Measurements from ENCODE around the gene HERPUD1. TPM values are rescaled to one million over a fixed set of nuclear protein-coding genes. Genes with fewer than 3 reads are reported as not detected.
"Not testable (repeated sequence)": the region's sequence is repeated elsewhere in the genome, so short reads cannot be mapped to it uniquely, and the experiment has no call there.

HERPUD1 gene, protein sequence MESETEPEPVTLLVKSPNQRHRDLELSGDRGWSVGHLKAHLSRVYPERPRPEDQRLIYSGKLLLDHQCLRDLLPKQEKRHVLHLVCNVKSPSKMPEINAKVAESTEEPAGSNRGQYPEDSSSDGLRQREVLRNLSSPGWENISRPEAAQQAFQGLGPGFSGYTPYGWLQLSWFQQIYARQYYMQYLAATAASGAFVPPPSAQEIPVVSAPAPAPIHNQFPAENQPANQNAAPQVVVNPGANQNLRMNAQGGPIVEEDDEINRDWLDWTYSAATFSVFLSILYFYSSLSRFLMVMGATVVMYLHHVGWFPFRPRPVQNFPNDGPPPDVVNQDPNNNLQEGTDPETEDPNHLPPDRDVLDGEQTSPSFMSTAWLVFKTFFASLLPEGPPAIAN
- total RNA-seq = 251 and 285 TPM in 2 replicates
- long read RNA-seq, transcript HERPUD1-204 (8 exons, 2,946 nt) = major isoform, 2,216 of 2,520 reads
- long read RNA-seq, transcript HERPUD1-203 (7 exons, 1,782 nt) = minor isoform, 9 of 2,520 reads
- long read RNA-seq, transcript HERPUD1-201 (8 exons, 1,862 nt) = minor isoform, 141 of 2,520 reads
- long read RNA-seq, transcript HERPUD1-209 (5 exons, 2,199 nt) = minor isoform, 34 of 2,520 reads
- long read RNA-seq, partial matches to known transcripts = 22 of 2,520 reads
- long read RNA-seq, other reads (novel, unspliced or antisense) = 82 of 2,520 reads

DNA sequence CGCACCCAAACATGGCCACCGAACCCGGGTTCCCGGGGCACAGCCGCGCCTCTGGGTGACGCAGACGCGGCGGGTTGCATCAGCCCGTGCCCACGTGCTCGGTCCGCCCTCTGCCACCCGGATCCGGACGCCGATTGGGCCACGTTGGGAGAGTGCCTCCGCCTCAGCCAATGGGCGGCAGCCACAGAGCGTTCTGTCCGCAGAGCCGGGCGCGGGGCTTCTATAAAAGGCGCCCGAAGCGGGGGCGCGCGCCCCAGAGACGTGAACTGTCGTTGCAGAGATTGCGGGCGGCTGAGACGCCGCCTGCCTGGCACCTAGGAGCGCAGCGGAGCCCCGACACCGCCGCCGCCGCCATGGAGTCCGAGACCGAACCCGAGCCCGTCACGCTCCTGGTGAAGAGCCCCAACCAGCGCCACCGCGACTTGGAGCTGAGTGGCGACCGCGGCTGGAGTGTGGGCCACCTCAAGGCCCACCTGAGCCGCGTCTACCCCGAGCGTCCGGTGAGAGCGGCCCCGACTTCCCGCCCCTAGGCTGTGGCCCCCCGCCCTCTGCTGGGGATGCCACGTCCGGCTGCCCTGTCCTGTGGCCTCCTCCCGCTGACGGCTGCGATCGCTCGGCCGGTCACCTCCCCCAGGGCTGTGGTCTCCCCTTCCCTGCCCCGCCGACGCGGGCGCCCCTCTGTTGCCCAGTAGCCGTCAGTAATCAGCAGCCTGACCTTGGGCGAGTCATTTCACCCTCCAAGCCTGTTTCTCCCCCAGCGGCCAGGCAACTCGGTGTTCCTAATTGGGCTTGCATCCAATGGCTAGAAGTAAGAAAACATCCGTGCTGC, at the start of gene HERPUD1:
Gene HERPUD1 (plus strand): TSS at position 251 of the 829 bp plus-strand sequence. CDS start 103 bp downstream, at position 354.
- no peaks in the 10 kb centered on the region for H3K9me3 Mint-ChIP-seq (ENCODE audit: unreplicated experiment)
- H3K27me3 Mint-ChIP-seq (ENCODE audit: unreplicated experiment) = no peaks in the 10 kb centered on the region
- H3K4me1 Mint-ChIP-seq (ENCODE audit: unreplicated experiment) = peaks cover 38% of the 10 kb centered on the region
- peaks cover 37% of the 10 kb centered on the region for H3K36me3 Mint-ChIP-seq (ENCODE audit: unreplicated experiment)
- H3K27ac Mint-ChIP-seq (ENCODE audit: unreplicated experiment) = peak within 1 kb of the TSS; percentile 95
- DNase-seq (ENCODE audit: extremely low spot score, unreplicated experiment) = peak; percentile 100
- H3K4me3 Mint-ChIP-seq (ENCODE audit: unreplicated experiment) = peak within 1 kb of the TSS; percentile 98
- TF ChIP-seq, protein P1, sequence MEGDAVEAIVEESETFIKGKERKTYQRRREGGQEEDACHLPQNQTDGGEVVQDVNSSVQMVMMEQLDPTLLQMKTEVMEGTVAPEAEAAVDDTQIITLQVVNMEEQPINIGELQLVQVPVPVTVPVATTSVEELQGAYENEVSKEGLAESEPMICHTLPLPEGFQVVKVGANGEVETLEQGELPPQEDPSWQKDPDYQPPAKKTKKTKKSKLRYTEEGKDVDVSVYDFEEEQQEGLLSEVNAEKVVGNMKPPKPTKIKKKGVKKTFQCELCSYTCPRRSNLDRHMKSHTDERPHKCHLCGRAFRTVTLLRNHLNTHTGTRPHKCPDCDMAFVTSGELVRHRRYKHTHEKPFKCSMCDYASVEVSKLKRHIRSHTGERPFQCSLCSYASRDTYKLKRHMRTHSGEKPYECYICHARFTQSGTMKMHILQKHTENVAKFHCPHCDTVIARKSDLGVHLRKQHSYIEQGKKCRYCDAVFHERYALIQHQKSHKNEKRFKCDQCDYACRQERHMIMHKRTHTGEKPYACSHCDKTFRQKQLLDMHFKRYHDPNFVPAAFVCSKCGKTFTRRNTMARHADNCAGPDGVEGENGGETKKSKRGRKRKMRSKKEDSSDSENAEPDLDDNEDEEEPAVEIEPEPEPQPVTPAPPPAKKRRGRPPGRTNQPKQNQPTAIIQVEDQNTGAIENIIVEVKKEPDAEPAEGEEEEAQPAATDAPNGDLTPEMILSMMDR (IDR thresholded peaks at IDR 0.05) = peak; percentile 22

GRCh38 chr16:56883586-56883985, 48.4 kb upstream of the HERPUD1 start:
- H3K4me3 Mint-ChIP-seq (ENCODE audit: unreplicated experiment) = no peak overlapping the region
- no peaks in the 10 kb centered on the region for H3K9me3 Mint-ChIP-seq (ENCODE audit: unreplicated experiment)
- no peaks in the 10 kb centered on the region for H3K36me3 Mint-ChIP-seq (ENCODE audit: unreplicated experiment)
- DNase-seq (ENCODE audit: extremely low spot score, unreplicated experiment) = no peak
- H3K4me1 Mint-ChIP-seq (ENCODE audit: unreplicated experiment) = no peaks in the 10 kb centered on the region
- TF ChIP-seq, protein P1 (IDR thresholded peaks at IDR 0.05) = no peak
- H3K27me3 Mint-ChIP-seq (ENCODE audit: unreplicated experiment) = no peaks in the 10 kb centered on the region
- H3K27ac Mint-ChIP-seq (ENCODE audit: unreplicated experiment) = no peak overlapping the region

DNA sequence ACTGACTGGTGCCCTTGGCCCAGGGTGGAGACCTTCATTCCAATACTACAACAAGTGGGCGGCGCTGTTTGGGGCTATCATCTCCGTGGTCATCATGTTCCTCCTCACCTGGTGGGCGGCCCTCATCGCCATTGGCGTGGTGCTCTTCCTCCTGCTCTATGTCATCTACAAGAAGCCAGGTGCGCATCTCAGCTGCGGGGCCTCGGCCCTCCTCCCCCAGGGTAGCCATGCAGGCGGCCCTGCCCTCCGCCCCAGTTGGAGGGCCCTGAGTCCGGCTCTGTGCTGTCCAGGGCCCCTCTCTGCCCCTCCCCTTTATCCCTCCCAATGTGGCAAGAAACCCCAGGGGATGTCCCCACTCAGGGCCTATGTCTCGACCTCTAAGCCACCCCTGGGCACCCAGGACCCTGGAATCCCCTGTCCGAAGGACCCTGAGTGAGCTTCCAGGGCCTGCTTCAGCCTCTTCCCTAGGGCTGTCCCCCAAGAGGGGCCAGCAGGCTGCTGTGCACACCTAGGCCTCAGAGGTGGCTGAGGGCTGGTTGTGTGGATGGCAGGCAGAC, 47.8 kb upstream of the HERPUD1 start:
- Mint-ChIP-seq H3K36me3 (ENCODE audit: unreplicated experiment) (no peaks in the 10 kb centered on the region), H3K27me3 (ENCODE audit: unreplicated experiment) (no peaks in the 10 kb centered on the region), H3K27ac (ENCODE audit: unreplicated experiment) (no peak overlapping the region), H3K4me1 (ENCODE audit: unreplicated experiment) (no peaks in the 10 kb centered on the region), H3K4me3 (ENCODE audit: unreplicated experiment) (no peak overlapping the region), H3K9me3 (ENCODE audit: unreplicated experiment) (no peaks in the 10 kb centered on the region)
- TF ChIP-seq, protein P1 (IDR thresholded peaks at IDR 0.05) = no peak
- DNase-seq (ENCODE audit: extremely low spot score, unreplicated experiment) = no peak

DNA sequence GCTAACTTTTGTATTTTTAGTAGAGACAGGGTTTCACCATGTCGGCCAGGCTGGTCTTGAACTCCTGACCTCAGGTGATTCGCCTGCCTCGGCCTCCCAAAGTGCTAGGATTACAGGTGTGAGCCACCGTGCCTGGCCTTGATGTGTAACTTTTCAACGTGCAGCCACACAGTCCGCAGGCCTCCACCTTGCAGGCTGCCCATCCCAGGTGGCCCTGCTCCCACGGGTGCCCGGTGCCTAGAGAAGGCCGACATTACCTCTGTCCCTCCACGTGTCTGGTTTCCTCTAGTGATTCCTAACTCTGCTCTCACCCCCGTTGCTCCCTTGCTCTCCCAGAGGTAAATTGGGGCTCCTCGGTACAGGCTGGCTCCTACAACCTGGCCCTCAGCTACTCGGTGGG, 47.0 kb upstream of the HERPUD1 start:
- H3K36me3 Mint-ChIP-seq (ENCODE audit: unreplicated experiment); H3K27me3 Mint-ChIP-seq (ENCODE audit: unreplicated experiment); H3K9me3 Mint-ChIP-seq (ENCODE audit: unreplicated experiment); H3K27ac Mint-ChIP-seq (ENCODE audit: unreplicated experiment); H3K4me1 Mint-ChIP-seq (ENCODE audit: unreplicated experiment); DNase-seq (ENCODE audit: extremely low spot score, unreplicated experiment); H3K4me3 Mint-ChIP-seq (ENCODE audit: unreplicated experiment): not testable (repeated sequence)

DNA sequence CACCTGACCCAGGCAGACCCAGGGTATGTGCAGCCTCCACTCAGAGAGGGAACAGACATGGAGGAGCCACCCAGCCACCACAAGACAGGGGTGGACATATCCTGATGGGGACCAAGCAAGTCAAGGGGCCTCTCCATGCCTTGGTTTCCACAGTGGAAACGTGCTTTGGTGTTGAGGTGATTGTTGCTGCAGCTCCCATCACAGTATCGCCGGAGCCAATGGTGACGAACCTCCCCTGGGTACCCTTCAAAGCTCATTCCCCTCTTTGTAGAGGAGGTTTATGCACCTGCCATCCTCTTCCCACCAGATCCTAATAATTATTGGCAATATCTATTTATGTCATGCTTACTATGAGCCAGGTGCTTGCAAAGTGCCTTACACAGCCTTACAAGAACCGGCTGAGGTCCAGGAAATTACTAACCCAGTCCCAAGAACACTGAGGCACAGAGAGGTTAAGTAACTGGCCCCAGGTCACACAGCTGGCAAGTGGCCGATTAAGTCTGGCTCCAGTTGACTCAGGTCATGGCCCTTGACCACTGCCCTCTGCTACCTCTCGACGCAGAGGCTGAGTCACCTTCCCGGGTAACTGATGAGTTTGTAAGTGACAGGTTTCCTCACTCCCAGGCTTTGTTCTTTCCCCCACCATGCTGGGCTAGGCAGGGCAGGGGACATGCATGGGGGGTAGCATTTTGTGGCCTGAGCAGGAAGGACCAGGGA, 46.3 kb upstream of the HERPUD1 start:
- no peaks in the 10 kb centered on the region for H3K27me3 Mint-ChIP-seq (ENCODE audit: unreplicated experiment)
- TF ChIP-seq, protein P1 (IDR thresholded peaks at IDR 0.05) = no peak
- H3K4me3 Mint-ChIP-seq (ENCODE audit: unreplicated experiment) = no peak overlapping the region
- DNase-seq (ENCODE audit: extremely low spot score, unreplicated experiment) = no peak
- no peaks in the 10 kb centered on the region for H3K36me3 Mint-ChIP-seq (ENCODE audit: unreplicated experiment)
- no peak overlapping the region for H3K27ac Mint-ChIP-seq (ENCODE audit: unreplicated experiment)
- H3K9me3 Mint-ChIP-seq (ENCODE audit: unreplicated experiment) = no peaks in the 10 kb centered on the region
- no peaks in the 10 kb centered on the region for H3K4me1 Mint-ChIP-seq (ENCODE audit: unreplicated experiment)

All from osteocyte (in vitro differentiated cells).